ENCODE data around the gene BMP7.

DNA sequence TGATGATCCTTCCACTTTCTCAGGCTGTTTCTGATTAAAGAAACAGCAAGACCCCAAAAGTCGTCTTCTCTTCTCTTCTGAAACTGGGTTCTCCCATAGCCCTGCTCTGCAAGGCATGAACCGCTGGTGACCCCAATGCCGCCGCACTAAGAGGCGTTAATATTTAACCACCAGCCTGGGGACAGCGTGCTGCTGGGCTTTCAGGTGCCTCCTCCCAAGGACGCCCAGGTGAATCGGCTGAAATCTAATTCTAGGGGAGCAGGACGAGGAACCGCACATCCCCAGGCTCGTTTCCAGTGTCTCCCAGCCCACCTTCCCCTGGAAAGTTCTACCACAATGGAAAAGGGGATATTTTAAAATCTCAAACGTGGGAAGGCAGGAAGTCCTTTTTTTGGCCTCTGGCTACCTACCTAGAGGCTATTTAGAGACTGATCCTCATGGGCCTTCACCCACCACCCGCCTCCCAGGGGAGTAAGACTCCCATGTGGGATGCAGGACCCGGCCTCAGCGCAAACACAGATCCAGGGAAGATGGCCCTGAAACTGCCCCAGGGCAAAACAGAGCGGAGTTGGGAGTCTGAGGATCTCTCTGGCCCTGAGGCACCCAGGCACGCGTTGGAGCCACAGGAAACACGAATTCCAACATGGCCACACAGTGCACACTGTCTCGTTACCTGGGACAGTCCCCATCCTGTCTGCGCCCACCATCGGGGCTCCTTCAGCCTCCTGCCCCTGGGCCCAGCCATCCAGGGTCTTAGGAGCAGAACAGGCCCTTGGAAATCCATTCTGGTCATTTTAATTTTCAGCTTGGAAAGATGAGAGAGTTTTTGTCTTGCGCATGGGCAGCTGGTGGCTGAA, 56.2 kb downstream of the BMP7 start:
- TF ChIP-seq, protein P1, sequence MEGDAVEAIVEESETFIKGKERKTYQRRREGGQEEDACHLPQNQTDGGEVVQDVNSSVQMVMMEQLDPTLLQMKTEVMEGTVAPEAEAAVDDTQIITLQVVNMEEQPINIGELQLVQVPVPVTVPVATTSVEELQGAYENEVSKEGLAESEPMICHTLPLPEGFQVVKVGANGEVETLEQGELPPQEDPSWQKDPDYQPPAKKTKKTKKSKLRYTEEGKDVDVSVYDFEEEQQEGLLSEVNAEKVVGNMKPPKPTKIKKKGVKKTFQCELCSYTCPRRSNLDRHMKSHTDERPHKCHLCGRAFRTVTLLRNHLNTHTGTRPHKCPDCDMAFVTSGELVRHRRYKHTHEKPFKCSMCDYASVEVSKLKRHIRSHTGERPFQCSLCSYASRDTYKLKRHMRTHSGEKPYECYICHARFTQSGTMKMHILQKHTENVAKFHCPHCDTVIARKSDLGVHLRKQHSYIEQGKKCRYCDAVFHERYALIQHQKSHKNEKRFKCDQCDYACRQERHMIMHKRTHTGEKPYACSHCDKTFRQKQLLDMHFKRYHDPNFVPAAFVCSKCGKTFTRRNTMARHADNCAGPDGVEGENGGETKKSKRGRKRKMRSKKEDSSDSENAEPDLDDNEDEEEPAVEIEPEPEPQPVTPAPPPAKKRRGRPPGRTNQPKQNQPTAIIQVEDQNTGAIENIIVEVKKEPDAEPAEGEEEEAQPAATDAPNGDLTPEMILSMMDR (IDR thresholded peaks at IDR 0.05): no peak
- no peak for TF ChIP-seq POLR2A (IDR thresholded peaks at IDR 0.05)

Measured in adrenal gland (tissue), 5 donors.